NCI-H1092 (cell line): Measurements from ENCODE around the gene GTF3C5.
"Not testable (repeated sequence)": the region's sequence is repeated elsewhere in the genome, so short reads cannot be mapped to it uniquely, and the experiment has no call there.

Experiments used
- DNase-seq: peaks from one replicate; lab custom pipeline; 2025; lab: John Stamatoyannopoulos, UW

Gene GTF3C5, protein sequence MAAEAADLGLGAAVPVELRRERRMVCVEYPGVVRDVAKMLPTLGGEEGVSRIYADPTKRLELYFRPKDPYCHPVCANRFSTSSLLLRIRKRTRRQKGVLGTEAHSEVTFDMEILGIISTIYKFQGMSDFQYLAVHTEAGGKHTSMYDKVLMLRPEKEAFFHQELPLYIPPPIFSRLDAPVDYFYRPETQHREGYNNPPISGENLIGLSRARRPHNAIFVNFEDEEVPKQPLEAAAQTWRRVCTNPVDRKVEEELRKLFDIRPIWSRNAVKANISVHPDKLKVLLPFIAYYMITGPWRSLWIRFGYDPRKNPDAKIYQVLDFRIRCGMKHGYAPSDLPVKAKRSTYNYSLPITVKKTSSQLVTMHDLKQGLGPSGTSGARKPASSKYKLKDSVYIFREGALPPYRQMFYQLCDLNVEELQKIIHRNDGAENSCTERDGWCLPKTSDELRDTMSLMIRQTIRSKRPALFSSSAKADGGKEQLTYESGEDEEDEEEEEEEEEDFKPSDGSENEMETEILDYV

DNA sequence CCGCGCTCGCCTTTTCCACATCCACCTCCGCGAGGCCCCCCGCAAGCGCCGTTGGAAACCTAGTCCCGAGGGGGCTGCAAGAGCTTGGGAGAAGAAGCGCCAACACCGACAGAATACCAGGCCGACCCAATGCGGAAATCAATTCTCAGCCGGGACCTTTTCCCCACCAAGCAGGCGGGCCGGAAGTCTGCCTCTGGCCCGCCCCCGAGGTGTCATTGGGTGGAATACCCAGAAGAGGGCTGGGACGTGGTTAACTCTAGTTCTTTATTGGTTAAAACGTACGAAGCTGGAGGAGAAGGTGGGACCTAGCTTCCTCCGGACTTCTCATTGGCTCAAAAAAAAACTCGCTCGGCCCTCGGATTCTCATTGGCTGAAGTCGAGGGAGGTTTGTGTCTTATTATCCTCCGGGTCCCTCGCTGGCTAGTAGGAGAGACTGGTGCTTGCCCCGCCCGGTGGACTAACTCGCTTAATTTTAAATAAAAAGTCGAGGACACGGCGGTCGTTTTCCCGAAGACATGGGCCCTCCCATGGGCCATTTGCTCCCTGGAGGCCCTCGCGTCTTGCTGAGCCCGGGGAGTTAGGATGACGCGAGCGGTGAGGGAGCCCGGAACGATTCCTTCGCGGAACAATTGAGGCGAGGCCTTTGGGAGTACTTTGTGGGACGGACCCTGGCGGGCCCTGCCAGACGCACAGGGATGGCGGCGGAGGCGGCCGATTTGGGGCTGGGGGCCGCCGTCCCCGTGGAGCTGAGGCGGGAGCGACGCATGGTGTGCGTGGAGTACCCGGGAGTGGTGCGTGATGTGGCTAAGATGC, at the start of gene GTF3C5:
Gene GTF3C5 (plus strand): TSS at position 681 of the 813 bp plus-strand sequence. CDS start 15 bp downstream, at position 696.
- DNase-seq = peak; percentile 99

DNA sequence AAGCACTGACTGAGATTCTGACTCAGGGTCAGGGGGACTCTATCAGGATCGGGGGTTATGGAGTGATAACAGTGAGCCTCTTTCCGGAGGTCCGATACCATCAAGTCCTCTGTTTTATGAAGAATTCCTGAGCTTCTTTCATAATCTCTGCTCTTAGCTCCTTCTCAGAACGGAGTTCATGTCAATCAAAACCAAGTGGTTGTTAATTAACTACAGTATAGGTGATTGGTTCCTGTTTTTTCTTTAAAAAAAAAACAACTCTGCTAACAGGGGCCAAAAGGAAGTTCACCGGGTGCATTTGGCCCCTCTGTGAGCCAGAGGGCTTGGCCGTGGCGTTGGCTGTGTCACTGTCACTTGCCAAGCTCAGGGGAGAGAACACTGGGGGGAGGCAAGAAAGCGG, 48.3 kb upstream of the GTF3C5 start:
- no peak for DNase-seq

DNA sequence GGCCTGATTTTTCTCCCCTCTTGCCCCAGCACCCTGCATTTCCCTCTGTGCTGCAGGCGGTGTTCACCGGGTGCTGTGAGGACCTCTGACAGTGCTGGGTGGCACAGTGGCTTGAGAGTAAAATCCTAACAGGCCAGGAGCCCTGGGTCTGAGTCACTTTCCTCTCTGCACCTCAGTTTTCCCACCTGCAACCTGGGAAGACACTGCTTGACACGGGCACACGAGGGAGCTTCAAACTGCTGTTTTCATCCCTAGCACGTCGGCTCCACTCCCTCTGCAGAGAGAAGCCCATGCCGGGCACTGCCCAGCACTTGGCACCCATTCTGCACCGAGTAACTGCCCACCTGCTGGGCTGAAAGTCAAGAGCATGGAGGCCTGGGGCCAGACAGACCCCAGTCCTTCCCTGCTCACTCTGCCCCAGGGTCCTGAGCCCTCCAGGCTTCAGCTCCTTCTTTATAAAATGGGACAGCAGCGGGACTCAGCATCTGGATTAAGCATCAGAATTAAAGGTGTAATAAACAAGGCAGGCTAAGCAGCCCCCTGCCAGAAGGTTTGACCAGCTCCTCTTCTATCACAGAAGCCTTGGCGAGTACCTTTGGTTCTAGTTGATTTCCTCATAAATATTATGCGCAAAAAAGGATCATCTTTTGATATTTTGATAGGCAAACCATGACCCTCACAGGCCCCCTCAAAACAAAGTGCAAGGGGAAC, 47.2 kb upstream of the GTF3C5 start:
- DNase-seq = no peak

DNA sequence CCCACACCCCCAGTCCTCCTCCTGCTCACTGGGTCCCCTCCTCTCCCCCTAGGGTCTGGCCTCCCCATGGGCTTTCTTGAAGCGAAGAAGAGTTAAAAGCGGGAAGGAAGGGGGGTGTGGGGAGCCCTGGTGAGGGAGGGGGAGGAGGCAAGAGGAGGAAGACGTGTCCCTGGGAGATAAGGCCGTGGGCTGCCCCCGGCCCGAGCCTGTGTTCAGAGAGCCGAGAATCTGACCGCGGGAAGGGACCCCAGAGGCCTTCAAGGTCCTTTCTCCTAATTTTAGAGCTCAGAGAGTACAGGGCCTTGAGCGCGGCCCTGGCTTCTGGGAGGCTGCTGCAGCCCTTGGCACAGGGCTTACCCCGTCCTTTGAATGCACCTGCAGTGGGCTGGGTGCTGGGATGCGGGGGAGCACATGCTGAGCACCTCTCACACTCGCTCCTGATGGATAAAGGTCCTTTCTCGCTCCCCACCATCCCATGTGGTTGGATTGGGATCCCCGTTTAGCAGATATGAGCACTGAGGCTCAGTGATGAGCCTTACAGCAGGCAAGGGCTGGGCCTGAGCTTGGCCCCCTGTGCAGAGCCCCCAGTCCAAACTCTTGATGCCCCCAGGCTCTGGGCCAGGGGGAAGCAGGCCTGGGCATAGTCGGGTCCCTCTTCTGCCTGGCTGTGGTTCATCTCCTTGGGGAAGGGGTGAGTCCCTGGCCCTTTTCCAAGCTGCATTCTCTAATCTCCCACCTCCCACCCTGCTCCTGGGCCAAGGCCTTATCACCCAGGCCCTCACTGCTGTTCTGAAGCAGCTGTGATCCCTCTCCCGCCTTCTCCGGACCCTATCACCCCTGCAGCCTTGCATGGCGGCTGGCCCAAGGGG, 46.4 kb upstream of the GTF3C5 start:
- DNase-seq = no peak

DNA sequence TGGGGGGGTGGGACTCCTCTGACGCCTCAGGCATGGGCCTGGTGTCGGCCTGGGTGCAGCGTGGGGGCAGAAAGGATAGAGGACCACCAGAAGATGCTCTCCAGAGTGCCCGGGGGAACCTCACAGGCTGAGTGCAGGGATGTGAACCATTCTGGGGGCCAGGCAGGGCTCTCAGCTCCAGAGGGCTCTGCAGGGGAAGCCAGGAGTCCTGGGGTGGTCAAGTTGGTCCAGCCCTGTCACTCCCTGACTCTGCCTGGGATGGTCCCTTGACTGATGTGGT, 45.8 kb upstream of the GTF3C5 start:
- no peak for DNase-seq

DNA sequence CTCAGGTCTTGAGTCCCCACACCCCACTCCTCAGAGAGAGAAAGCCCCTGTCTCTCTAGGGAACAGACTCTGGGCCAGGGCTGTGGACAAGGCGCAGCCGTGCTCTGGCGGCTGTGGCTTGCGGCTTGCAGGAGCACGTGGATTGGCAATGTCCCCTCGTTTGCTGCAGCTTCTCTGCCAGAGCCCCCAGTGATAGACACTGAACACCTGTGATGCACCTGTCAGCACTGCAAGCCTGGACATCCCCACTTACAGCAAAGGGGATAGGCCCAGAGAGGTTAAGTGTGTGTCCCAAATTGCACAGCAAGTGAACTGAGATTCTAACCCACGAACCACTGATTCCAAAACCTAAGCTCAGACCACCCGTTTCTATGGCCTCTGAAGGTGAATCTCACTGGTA, 45.3 kb upstream of the GTF3C5 start:
- no peak for DNase-seq

DNA sequence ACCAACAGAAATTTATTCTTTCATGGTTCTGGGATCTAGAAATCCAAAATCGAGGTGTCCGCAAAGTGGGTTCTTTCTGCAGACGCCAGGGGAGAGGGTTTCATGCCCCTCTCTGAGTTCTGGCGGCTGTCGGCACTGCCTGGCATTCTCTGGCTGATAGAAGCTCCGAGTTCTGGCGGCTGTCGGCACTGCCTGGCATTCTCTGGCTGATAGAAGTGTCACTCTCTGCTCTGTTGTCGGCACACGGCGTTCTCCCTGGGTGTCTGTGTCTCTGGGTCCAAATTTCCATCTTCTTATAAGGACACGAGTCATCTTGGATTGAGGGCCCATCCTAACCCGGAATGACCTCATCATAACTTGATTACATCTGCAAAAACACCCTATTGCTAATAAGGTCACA, 44.7 kb upstream of the GTF3C5 start:
- DNase-seq = no peak

DNA sequence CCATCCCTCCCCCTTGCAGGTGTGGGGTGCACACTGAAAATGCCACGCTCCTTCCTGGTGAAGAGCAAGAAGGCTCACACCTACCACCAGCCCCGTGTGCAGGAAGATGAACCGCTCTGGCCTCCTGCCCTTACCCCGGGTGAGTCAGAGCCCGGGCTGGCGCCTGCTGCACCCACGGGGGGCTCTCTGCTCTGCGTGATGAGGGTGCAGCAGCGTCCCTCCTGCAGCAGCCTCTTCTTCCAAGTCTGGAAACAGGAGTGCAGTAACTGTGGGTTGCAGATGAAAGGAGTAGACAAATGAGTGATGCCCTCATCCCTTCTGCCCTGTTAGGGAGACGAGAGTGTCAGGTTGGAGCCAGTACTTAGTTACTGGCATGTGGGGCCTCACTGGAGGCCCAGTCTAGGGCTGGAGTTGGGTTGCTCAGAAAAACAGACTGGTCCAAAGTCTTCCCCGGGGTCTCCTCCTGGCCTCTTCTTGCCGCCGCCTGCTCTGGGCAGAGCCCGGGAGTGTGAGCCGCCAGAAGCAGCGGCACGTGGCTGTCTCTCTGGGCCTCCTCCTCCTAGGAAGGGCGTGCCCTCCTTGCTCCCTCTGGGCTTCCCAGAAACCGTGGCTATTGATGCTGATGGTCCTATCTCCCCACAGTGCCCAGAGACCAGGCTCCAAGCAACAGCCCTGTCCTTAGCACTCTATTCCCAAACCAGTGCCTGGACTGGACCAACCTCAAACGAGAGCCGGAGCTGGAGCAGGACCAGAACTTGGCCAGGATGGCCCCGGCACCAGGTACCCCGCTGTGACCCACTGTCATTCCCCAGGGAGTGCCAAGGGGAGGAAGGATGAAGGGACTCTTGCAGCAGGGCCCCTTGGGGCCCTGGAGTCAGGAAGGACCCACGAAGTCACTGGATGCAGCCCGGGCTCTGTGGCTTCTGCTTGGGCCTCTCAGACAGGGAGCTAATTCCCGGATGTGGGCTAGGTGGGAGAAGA, 43.9 kb upstream of the GTF3C5 start:
- no peak for DNase-seq

DNA sequence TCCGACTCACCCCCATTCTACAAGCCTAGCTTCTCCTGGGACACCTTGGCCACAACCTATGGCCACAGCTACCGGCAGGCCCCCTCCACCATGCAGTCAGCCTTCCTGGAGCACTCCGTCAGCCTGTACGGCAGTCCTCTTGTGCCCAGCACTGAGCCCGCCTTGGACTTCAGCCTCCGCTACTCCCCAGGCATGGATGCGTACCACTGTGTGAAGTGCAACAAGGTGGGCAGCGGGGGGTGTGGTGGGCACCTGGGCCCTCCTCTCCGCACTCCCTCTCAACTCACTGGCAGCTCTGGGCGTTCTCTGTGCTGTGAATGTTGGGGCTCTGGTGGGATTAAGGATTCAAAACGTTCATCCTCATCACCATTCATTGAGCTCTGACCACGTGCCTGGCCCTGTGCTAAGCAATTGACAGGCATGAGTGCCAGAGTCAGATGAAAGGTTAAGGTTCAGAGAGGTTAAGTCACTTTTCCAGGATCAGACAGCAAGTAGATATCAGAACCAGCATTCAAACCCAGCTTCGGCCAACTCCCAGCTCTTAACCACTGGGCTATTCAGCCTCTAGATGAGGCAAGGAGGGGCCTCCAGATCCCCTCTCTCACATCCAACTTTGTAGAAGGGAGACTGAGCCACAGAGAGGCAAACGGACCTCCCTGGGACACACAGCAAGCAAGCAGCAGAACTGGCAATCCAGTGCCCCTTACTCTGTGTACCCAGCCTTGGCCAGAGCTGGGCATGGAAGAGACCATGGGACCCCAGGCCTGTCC, 42.4 kb upstream of the GTF3C5 start:
- DNase-seq = no peak

DNA sequence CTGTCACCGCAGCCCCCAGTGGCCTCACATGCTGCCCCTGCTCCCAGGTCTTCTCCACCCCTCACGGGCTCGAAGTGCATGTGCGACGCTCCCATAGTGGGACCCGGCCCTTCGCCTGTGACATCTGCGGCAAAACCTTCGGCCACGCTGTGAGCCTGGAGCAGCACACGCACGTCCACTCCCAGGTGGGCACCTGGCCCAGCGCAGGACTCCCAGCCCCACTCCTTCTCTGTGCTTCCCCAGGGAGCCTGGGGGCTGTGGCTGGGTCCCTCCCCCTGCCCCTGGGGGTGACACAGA, 41.8 kb upstream of the GTF3C5 start:
- DNase-seq = no peak

DNA sequence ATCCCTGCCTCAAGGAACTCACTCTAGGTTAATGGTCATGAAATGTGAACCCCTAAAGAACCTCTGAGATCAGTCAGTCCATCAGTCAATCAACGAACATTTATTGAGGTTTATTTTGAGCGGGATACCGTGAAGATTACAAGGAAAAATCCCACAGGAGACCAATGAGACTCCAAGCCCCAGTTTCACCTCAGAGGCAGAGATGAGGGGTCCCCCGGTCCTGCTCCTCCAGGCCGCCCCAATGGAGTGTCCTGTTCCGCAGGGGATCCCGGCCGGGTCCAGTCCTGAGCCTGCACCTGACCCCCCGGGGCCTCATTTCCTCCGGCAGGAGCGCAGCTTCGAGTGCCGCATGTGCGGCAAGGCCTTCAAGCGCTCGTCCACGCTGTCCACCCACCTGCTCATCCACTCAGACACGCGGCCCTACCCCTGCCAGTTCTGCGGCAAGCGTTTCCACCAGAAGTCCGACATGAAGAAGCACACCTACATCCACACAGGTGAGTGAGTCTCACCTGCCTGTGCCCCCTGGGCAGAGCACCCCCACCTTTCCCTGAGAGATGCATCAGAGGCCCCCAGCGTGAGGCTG, 41.3 kb upstream of the GTF3C5 start:
- no peak for DNase-seq

DNA sequence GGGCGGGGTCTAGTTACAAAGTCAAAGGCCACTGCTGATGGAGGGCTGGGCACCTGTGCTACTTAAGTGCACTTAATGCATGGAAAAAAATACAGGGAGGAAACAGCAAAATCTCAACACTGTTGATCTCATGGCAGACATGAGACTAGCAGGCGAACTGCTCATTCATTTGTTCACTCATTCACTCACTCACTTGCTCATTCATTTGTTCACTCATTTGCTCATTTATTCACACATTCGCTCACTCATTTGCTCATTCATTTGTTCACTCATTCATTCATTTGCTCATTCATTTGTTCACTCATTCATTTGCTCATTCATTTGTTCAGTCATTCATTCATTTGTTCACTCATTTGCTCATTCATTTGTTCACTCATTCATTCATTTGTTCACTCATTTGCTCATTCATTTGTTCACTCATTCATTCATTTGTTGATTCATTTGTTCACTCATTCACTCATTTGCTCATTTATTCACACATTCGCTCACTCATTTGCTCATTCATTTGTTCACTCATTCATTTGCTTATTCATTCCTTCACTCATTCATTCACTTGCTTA, 40.7 kb upstream of the GTF3C5 start:
- not testable (repeated sequence) for DNase-seq

DNA sequence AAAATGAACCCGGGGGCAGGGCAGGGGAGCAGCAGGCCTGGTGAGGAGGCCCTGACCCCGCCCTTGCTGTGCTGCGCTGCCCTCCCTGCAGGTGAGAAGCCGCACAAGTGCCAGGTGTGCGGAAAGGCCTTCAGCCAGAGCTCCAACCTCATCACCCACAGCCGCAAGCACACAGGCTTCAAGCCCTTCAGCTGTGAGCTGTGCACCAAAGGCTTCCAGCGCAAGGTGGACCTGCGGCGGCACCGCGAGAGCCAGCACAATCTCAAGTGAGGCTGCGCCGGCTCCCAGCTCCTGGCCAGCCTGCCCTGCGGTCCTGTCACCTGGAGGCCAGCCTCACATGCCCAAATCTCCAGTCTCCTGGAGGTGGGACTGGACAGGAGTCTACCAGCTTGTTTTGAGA, 40.0 kb upstream of the GTF3C5 start:
- DNase-seq = no peak

DNA sequence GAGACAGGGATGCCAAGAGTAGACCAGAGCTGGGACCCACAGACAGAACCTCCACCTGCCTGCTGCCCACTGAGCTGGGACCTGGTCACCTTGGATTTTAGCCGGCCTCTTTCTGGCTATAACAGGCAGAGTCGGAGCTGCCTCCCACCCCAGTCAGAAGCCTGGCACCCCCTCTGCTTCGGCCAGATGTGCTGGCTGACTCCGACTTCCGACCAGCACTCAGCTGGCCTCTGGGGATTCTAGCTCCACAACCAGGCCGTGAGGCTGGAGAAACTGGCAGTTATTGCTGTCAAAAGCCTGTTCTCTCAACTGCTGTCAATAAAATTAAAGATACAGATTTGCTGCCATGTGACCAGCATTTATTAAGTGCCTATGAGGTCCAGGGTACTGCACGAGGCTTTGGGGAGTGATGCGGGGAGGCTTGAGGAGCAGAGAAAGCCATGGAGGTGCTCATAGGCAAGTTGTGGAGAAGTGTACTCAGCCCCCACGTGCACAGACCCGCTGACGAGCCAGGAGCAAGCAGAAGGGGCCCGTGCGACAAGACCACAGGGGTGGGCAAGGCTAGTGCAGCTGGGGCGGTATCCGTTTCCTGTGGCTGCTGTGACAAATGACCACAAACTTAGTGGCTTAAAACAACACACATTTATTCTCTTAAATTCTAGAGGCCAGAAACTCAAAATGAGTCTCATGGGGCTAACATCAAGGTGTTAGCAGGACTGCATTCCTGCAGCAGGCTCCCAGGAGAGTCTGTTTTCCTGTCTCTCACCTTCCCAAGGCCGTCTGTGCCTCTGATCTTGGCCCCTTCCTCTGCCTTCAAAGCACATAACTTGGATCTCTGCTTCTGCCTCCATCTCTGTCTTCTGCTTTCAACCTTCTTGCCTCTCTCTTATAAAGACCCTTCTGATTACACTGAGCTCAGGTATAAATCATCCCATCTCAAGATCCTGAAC, 39.2 kb upstream of the GTF3C5 start:
- DNase-seq = no peak

DNA sequence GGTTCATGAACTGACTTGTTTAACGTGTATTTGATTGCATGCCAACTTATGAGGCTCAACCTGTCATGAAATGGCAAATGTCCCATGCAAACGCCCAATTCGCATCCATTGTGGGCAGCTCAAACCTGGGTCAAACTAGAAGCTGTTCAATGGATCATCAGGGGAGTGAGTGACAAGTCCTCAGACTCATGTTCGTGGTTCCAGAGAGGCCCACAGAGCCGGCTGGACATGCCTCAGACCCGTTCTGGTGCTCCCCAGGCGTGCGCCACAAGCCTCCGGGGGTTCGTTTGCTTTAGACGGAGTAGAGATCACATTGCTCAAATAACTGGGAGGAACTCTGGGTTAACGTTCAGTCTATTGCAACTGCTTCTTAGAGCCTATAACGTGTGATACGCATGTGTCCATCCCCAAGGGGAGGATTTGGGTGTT, 37.3 kb upstream of the GTF3C5 start:
- DNase-seq = no peak

DNA sequence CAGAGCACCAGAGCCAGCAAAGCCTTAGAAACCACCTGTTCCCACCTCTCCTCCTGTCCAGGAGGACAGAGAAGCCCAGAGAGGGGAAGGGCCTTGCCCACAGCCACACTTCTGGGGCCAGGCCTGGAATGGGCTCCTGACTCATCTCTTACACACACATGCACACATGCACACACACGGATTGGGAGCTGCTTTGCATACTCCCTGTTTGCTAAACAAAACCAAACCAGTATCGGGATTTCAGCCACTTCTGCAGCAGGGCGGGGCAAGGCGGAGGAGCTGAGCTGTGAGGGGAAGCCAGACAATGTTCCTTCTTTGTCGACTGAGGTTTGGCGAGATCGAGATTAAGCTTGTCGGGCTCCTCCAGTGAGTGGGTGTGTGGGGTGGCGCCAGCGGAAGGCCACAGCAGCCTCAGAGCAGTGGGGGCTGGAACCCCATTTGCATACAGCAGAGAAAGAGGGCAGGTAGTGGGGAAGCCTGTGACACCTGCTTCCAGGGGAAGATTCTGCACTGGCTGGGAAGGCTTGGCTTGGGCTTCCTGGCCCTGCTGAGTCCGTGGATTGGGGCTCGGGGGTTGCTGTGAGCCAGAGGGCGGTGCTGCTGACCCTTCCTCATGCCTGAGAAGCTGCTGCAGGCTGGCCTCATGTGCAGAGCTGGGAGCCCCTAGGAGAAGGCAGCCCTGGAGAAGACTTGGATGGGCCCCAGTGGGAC, 36.2 kb upstream of the GTF3C5 start:
- no peak for DNase-seq

DNA sequence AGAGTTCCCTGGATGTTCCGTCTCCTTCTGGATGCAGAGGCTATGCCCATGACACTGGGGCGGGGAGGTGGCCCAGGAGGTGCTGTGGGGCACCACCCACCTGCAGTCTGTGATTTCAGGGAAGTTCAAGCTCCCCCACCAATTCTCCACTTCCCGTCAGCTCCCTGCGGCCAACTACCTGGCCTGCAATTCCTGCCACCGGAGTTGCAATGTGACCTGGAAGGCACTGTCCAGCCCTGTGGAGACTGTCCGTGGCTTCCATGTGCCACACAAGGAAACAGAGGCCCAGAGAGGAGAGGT, 35.7 kb upstream of the GTF3C5 start:
- DNase-seq = no peak

DNA sequence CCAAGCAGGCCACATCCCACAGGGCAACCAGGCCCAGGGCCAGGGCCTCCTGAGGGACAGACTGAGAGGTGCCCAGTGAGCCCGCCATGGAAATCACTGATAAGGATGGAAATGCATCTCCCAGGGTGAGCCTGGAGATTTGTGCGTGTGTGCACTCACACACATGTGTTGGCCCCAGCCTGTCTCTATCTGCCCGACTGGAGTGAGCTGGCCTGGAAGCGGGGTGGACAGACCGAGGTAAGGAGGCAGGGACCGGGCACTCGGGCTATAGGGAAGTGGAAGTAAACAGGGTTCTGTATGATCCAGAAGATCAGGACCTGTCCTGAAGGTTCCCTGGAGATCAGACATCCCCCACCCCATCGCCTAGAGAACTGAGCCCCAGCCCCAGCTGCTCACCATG, 34.9 kb upstream of the GTF3C5 start:
- DNase-seq = no peak
